IPS-NIHi7 (cell line): ENCODE measurements around the gene LILRA1.
A peak's percentile ranks its signal among the peaks of the same experiment; 100 is the strongest.
"Not testable (repeated sequence)": the region's sequence is repeated elsewhere in the genome, so short reads cannot be mapped to it uniquely, and the experiment has no call there.

ENCODE experiments used
- DNase-seq: peaks from one replicate; pipeline ENCODE4 v3.0.0; 2012; ENCODE audit warnings: mixed read lengths; ENCODE audit errors: extremely low spot score

LILRA1 gene

DNA sequence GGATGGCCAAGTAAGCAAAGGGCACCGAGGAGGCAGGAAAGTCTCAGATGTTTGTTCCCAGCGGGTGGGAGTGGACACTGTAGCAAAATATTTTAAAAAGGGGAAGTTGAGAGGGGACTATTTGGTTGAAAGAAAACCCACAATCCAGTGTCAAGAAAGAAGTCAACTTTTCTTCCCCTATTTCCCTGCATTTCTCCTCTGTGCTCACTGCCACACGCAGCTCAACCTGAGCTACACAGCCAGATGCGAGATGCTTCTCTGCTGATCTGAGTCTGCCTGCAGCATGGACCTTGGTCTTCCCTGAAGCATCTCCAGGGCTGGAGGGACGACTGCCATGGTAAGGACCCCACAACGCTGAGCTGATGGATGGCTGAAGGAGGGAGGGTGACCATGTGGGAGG lies at the start of gene LILRA1:
LILRA1 (plus strand) TSS at position 188 of the 400 bp plus-strand sequence. CDS start 613 bp downstream, outside the sequence.
- not testable (repeated sequence) for DNase-seq

DNA sequence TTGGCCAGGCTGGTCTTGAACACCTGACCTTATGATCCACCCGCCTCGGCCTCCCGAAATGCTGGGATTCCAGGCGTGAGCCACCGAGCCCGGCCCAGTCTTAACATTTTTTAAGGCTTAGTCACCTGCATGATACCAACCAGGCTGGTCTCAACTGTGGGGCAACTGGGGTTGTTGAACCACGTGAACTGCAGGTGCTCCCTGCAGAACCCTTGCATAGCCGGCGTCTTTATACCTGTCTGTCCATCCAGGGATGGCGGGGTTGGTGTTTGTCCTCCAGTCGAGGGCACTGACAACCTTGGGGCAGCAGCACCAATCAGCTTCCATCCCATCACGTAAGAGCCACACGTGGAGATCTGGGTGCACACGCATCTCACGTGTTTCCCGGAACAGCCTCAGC lies 44.6 kb upstream of the LILRA1 start:
- DNase-seq: no peak

DNA sequence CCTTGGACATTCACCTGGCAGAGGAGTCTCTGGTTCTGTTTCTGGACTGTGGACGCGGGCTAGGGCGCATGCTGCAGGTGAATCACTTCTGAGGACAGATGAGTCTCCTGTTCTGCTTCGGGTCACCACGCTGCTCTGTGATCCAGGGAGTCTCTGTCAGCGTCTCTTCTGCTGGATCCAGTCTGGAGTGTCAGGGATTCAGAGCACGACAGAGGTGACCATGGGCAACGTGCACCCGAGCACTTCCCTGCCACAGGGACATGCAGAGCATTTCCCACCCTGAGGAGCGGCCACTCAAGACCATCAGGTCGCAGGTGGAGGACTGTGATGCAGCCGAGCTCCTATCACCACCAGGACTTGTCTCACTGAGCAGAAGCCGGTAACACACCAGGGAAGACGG lies 44.2 kb upstream of the LILRA1 start:
- DNase-seq: no peak

DNA sequence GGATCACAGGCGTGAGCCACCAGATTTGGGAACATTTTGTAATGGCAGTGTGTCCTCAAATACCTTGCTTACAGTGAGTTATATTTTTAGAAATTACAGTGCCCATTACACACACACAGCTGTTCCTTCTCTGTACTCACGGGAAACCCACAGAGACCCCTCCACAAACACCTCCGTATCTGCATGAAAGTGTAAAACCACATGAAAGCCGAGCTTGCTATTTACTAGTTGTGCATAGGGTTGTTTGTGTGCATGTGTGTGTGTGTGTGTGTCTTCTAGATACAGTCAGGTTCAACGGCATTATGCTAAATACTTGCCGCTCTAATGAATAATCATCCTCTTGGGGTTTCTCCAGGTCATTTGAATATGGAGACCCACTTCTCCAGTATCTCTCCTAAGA lies 42.1 kb upstream of the LILRA1 start:
- DNase-seq: no peak

DNA sequence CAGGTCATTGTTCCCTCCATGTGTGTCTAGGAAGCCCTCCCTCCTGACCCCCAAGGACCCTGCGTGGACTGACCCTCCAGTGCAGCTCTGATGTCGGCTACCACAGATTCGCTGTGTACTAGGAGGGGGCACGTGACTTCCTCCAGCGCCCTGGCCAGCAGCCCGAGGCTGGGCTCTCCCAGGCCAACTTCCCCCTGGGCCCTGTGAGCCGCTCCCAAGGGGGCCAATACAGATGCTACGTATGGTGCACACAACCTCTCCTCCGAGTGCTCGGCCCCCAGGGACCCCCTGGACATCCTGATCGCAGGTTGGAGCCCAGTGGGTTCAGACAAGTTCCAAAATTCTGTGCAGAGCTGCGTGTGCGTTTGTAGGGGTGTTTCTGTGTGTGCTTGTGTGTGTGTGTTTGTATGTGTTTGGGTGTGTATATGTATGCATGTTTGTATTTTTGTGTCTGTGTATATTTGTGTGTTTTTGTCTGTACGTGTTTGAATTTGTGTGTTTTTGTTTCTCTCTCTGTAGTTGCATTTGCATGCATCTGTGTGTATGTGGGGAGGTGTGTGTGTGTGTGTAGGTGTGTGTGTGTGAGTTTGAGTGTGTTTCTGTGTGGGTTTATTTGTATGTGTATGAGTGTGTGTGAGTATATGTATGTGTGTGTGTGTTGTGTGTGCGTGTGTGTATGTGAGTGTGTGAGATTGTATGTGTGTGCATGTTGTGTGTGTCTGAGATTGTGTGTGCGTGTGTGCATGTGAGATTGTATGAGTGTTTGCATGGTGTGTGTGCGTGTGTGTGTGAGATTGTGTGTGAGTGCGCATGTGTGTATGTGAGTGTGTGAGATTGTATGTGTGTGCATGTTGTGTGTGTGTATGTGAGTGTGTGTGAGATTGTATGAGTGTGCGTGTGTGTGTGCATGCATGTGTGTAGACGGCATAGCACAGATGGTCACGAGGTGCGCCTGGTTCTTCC lies 41.2 kb upstream of the LILRA1 start:
- no peak for DNase-seq

DNA sequence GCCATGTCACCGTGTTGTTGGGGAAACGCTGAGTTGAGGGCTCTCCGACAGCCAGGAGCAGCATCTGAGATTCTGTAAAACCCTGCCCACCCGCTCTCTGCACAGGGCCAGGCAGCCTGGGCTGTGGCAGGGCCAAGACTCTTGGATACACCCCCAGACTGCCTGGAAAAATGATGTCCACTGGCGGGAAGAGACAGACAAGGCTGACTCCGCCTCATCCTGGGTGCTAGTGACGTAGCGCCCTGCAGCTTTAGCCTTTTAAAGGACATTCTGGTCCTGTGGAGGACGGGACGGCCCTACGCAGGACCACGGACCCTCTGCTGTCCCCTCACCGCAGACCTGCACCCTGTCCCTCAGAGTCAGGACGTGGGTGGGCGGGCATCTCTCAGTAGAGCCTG lies 40.5 kb upstream of the LILRA1 start:
- DNase-seq: no peak

DNA sequence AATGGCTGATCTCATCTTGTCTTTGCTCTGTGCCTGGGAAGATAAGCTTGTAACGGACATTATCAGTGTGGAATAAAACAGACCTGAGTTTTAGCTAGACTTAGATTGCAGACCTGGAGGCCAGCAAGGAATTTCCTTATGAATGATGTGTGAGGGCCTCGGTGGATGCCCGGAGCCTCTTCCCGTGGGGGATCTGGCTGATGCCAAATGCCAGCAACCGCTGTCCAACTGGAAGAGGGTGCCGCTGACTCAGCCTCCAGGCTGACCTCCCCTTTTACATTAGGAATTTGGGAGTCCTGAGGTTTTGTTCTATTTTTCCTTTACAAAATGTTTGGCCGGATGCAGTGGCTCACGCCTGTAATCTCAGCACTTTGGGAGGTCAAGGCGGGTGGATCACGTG lies 39.4 kb upstream of the LILRA1 start:
- no peak for DNase-seq

DNA sequence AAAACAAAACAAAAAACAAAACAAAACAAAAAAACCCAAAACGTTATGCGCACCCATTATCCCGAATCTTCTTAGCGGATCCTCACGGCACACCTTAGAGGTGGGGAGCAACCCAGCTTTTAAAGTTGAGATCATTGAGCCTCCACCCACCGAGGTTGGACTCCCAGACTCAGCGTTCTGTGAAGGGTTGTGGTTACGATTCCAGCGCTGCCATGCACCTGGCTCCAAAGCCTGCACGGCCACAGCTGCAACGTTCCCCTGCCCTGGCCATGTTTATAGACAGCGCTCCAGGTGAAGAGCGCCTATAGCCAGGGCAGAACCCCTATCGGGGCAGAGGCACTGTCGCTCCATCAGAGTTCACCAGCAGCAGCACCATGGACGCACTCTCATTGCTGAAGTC lies 38.5 kb upstream of the LILRA1 start:
- DNase-seq: no peak

DNA sequence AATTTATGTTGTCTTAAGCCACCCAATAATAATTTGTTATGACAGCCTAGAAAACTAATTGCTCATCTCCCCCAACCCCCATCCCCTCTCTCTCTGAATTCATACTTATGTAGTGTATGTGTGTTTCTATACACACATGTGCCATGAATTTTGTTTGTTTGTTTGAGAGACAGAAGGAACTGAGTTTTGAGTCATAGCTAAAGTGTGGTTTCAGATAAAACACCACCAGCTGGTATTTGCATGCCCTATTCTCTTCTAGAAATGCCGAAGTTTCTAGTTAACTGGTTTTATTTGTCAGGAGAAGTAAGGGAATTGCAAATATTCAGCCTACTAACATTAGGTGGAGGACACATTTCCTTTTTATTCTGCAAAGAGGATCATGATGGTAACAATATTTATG lies 37.2 kb upstream of the LILRA1 start:
- no peak for DNase-seq

DNA sequence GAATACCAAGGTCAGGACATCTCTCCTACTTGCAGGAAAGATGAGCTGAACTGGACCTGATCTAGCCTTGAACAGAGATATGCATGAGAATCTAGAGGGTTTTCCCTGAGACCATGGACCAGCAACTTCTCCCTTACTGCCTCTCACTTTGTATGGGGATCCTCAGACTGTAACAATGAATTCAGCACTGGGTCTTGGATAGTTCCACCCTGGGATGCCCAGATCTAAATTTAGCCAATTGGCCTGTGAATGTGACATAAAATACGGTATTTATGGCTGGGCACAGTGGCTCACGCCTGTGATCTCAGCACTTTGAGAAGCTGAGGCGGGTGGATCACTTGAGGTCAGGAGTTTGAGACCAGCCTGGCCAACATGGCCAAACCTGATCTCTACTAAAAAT lies 35.1 kb upstream of the LILRA1 start:
- no peak for DNase-seq

DNA sequence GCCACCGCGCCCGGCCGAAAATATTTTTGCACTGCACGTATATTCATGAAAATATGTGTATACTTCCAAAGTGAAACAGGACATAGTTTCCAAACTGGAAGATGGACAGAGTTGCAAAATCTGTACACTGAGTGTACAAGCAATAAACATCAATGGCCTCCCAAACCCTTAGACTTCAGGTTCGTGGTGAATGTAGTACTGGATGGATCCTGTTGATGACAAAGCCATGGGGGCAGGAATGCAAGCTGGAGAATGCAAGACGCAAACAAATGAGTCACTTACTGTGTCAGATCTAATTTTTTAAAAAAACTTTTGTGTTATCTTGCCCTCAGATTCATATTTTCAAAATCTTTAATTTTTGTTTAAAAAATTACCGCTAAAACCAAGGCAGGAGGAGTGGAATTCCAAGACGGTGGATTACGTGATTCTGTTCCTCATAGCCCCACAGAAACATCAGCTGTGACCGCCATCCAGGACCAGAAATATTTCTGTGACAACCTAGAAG lies 32.5 kb upstream of the LILRA1 start:
- no peak for DNase-seq

DNA sequence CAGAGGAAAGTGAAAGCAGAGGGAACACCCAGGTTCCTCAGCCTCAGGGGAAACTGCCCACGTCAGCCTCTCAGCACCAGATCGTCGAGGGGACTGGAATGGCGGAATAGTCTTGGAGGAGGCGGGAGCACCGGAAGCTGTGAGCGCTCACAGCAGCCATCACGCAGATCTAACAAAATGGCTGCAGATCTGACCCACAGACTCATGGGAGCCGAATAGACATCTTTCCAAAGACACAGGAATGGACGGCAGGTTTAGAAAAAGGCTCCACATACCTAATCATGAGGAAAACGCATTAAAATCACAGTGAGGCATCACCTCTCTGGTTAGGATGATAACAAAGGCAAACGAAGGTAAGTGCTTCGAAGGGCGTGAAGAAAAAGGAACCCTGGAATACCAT lies 31.6 kb upstream of the LILRA1 start:
- DNase-seq: no peak

DNA sequence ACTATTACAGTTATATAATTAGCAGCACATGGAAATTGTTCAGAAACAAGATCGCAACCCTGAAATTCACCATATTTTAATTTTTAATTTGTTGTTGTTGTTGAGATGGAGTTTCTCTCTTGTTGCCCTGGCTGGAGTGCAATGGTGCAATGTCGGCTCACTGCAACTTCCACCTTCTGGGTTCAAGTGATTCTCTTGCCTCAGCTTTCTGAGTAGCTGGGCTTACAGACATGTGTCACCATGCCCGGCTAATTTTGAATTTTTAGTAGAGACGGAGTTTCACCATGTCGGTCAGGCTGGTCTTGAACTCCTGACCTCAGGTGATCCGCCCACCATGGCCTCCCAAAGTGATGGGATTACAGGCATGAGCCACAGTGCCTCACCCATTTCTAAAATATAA lies 30.2 kb upstream of the LILRA1 start:
- DNase-seq: not testable (repeated sequence)

DNA sequence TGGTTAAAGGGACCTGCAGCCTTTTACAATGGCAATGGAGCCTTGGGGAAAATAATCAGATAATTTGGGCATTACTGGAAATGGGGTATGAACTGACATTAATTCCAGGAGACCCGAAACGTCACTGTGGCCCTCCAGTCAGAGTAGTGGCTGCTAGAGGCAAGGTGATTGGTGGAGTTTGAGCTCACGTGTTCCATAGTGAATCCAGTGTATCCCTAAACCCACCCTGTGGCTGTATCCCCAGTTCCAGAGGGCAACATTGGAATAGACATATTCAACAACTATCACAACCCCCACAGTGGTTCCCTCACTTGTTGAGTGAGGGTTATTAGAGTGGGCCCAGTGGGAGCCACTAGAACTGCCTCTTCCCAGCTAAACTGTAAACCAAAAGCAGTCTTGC lies 23.1 kb upstream of the LILRA1 start:
- no peak for DNase-seq

DNA sequence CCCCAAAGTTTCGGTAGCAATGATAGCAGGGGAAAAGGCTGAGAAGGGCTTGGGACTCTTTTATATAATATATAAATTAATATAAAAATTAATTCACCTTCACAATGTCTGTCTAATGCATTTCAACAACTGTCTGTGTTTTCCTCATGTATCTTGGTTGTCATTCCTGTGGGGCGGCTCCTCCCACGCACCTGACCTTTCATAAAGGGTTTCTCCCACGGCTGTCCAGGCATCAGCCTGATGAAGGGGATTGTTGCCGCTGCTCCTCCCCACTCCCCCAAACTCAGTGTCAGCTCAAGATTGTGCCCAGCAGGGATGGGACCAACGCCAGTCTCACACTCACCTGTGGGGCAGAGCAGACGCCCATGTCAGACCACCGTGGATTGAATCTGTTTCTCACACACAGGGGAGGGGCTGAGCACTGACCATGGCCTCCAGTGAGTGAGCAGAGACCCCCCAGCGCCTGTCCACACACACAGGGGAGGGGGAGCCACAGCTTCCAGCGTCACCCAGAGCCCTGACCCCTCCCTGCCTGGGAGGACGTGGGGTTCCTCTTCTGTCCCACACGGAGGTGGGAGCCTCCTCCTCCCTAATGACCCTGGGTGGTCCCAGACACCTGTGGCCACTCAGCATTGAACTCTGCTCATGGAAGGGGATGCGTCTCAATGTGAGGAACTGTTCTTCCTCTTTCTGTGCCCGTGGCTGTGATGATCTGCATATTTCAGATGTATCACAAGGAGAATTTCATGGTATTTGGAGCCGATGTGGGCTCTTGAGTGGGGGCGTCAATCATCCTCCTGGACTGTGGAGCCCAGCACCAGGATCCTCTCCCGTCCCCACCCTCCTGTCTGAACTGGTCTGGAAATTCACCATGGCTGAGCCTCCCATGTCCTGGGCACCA lies 21.5 kb upstream of the LILRA1 start:
- not testable (repeated sequence) for DNase-seq

DNA sequence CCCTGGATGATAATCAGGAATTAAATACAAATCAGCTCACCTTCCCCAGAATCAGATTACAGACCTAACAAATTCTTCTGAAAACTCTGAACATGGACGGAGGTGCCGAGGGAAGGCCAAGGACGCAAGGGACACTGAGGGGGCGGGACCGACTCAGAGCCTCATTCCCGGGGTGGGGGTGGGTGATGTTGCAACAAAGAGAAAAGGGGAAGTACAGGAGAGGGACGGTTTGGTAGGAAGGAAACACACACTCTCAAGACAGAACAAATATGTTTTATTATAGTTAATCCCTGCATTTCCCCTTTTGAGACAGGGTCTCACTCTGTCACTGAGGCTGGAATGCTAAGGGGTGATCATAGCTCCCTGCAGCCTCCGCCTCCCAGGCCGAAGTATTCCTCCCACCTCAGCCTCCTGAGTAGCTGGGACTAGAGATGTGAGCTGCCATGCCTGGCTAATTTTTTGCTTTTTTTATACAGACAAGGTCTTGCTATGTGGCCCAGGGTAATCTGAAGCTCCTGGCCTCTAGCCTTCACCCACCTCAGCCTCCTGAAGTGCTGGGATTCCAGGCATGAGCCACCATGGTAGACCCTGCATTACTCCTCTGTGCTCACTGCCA lies 20.6 kb upstream of the LILRA1 start:
- DNase-seq: no peak

DNA sequence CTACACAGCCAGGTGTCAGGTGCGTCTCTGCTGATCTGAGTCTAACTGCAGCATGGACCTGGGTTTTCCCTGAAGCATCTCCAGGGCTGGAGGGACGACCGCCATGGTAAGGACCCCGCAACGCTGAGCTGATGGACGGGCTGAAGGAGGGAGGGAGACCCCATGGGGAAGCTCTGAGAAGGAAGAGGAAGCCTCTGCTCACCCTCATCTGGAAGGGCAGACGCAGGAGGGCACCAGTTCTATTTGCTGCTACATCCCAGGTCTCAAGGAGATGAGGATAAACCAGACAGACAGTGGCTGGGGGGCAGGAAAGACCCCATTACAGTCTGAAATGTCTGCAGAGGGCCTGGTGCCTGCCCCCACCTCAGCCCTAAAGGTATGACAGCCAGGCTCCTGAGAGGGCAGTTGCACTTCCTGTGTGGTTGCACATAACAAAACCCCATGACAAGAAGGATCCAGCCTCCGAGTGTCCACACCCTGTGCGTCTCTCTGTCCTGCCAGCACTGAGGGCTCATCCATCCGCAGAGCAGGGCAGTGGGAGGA lies 20.0 kb upstream of the LILRA1 start, which contains the start of gene LILRA2:
LILRA2 (plus strand) TSS at position 461 of the 543 bp plus-strand sequence. CDS start 89 bp downstream, outside the sequence.
- no peak for DNase-seq

DNA sequence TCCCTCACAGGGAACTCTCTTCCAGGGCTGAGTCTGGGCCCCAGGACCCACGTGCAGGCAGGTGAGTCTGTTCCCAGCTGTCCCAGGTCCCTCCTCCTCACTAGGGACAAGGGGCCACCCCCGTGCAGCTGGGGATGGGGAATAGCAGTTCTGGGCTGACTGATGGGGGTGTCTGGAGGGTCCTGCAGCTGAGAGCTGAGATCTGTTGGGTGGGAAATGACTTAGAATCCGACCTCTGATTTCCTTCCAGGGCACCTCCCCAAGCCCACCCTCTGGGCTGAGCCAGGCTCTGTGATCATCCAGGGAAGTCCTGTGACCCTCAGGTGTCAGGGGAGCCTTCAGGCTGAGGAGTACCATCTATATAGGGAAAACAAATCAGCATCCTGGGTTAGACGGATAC lies 19.4 kb upstream of the LILRA1 start:
- no peak for DNase-seq

DNA sequence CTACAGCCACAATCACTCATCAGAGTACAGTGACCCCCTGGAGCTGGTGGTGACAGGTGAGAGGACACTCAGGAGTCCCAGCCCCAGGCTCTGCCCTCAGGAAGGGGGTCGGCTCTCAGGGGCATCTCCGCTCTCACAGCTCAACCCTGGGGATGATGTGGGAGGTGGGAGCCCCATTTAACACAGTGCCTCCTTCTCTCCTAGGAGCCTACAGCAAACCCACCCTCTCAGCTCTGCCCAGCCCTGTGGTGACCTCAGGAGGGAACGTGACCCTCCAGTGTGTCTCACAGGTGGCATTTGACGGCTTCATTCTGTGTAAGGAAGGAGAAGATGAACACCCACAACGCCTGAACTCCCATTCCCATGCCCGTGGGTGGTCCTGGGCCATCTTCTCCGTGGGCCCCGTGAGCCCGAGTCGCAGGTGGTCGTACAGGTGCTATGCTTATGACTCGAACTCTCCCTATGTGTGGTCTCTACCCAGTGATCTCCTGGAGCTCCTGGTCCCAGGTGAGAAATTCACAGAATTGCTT lies 18.8 kb upstream of the LILRA1 start:
- no peak for DNase-seq

DNA sequence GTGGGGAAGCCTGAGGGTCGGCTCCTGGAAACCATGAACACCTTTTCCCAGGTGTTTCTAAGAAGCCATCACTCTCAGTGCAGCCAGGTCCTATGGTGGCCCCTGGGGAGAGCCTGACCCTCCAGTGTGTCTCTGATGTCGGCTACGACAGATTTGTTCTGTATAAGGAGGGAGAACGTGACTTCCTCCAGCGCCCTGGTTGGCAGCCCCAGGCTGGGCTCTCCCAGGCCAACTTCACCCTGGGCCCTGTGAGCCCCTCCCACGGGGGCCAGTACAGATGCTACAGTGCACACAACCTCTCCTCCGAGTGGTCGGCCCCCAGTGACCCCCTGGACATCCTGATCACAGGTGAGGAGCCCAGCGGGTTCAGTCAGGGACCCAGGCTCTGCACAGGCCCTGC lies 18.2 kb upstream of the LILRA1 start:
- not testable (repeated sequence) for DNase-seq

DNA sequence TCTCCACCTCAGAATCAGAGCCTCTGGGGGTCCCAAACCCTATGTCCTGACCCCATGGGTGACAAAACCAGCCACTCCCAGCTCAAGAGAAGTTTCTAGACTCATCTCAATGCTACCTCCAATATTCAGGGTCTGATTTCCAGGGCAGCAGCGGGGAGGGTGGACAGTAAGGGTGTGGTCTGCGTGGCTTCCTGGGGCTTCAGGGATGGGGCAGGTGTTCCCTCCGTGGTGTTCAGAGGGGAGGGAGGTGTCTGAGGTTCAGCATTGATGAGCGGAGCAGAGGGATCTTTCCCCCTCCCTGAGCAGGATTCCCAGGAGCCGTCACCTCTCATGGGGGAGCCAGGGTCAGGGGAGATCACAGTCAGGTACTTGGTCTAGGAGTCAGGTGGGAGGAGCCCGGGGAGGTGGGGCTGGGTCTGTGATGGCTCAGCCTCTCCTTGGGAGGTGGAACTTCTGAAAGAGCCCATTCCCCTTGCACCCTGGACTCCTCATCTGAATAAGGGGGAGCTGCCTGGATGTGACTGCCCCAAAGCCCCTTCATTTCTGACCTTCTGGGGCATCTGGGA lies 16.9 kb upstream of the LILRA1 start:
- DNase-seq: peak; percentile 37
